GM19043 (cell line): ENCODE measurements around the gene LUZP2.

Source experiments
- ATAC-seq: cut with Tn5 transposase; IDR thresholded peaks from one replicate; pipeline ENCODE4 v1.9.1; 2021; ENCODE audit warnings: low read depth; ENCODE audit not compliant: unreplicated experiment

LUZP2 gene

DNA sequence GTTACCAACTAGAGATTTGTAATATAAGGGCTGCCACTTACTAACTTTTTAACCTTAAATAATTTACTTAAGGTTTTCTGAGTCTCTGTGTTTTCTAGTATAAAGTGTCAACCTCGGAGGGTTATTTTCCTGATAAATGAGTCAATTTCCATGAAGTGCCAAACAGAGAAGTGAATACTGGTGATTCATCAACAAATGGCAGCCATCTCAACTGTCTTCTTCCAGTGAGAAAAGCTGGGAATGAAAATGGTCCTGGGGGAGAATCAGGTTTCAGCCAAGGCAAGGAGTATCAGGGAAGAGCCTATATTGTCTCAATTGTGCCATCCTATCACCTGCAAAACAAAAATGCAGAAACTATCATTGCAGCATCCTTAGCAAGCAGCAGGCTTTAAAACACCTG, 129.1 kb downstream of the LUZP2 start:
- no peak for ATAC-seq

DNA sequence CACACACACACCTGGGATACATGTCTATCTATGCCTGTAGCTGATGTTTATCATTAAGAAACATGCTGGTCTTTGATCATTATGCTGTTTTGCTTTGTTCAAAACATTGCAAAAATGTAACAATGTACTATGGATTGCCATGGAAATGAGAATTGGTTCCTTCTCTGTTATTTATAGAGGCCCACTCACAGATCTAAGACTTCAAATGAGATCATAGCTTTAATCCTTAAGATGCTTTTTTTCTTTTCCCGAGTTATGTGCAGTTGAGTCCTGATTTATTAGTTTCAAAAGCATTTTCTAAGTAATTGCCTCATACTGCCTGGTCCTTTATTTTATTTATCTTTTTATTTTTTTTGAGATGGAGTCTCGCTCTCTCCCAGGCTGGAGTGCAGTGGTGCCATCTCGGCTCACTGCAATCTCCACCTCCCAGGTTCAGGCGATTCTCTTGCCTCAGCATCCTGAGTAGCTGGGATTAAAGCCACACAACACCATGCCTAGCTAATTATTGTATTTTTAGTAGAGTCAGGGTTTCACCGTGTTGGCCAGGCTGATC, 131.4 kb downstream of the LUZP2 start:
- ATAC-seq, result no peak

DNA sequence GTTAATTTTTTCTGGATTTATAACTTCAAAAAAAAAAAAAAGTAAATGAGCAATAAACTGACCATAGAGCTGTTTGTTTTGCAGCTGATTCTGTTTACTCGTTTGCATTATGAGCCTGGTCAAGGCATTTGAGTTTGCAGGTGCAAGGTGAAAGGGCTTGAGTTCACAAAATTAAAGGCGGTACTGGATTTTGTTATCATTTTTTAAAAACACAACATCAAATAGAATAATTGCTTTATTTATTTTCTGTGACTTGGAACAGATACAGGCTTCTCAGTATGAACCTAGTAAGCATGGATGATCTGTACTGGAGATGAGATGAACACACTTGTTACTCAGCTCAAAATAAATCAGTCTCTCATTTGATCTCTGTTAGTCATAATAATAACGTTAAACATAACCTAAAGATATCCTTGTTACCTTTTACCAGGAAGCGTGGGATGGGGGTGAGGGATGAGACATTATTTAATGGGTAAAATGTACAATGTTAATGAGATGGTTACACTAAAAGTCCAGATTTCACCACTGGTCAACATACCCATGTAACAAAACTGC, 137.8 kb downstream of the LUZP2 start:
- ATAC-seq, result no peak

DNA sequence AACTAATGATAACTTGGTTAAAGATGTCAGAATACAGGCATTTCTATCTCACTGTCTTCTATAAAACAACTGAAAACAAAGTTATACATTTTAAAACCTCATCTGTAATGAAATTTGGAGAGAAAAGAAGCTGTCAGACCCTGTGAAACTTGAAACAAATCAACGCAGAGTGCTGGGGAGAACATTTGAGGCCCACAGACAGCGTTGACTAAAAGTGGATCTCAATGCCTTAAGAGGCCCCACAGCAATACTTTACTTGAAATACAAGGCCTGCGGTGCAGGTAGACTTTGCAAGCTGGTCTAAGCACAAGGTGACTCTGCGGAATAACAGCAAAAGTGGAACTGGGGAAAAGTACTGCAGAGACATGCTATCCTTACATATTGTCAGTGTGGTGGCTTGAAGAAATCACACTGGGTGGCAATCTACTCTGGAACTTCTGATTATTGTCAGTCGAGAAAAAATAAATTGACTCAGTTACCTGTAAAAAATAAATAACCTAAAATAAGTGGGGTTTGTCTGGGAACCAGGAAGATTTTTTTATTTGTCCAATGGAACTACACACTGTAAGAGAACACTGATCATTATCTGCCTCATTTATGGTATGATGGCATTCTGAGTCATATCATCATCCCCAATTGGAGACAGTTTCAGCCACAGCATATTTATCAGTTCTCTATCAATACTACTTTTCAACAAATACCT, 138.9 kb downstream of the LUZP2 start:
- no peak for ATAC-seq

DNA sequence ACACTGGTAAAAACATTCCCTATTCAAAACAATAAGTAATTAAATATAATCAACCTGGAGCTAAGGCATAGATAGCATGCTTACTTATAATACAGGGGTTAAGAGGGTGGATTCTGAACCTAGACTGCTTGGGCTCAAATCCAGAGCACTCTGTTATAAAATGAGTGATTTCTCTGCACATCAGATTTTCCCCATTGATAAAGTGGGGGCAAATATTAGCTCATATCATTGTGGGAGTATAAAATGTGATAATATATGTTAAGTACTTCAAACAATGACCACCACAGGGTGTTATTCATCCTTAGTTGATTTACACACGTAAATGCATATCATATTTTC, 139.4 kb downstream of the LUZP2 start:
- ATAC-seq, result no peak

DNA sequence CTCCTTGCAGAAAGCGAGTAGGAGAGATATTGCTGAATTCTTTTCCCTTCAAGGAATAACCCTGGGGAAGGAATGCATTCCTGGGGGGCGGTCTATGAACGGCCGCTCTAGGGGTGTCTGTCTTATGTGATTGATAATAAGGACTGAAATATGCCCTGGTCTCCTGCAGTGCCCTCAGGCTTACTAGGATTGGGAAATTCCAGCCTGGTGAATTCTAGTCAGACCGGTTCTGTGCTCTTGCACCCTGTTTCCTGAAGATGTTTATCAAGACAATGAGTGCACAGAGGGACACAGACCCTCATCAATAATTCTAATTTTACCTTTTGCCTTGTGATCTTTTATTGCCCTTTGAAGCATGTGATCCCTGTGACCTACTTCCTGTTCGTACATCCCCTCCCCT, 140.7 kb downstream of the LUZP2 start:
- no peak for ATAC-seq

DNA sequence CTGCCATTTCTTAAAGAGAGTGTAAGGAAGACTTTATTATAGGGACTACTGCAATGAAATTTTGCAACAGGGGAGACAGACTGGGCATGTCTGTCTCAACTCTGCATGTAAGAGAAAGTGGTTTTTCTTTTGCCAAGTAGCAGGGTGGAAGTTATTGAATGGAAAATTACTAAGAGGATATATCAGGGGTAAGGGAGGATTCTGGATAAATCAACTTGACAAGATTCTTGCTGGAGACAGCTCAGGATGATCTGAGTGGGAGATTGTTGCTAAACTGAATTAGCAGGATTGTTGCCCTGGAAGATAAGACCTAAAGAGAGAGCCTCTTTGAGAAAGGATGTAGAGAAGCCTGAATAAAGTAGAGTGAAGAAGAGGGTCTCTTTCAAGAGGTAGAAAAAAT, 145.8 kb downstream of the LUZP2 start:
- ATAC-seq, result no peak

DNA sequence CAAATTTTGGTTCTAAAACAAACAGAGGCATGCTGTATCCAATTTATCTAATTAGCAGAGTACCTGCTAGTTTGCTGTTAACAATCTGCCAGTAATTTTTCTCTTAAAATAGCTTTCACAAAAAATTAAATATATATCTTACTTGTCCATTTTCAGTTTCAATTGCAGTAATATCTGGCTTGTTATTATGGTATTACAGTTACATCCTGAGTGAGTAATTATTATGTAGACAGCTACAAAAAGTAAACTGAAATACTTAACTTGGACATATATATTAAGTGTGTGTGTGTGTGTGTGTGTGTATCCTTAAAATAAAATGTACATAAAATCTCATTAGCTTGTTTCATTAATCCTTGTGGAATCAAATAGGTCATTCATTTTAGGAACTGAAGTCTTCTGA, 148.7 kb downstream of the LUZP2 start:
- ATAC-seq, result no peak

DNA sequence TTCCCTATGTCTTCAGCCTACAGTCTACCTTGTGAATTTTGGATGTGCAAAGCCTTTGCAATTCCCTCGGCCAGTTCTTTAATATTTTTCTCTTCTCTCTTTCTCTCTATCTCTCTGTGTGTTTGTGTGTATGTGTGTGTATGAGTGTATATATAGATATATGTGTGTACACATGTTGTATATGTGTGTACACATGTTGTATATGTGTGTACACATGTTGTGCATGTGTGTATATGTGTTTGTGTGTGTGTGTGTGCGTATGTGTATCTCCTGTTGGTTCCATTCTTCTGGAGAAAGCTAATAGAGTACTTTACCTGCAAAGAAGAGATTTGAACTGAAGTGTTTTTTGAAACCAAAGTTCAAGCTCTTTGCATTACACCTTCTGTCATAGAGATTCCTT, 155.0 kb downstream of the LUZP2 start:
- ATAC-seq, result no peak

DNA sequence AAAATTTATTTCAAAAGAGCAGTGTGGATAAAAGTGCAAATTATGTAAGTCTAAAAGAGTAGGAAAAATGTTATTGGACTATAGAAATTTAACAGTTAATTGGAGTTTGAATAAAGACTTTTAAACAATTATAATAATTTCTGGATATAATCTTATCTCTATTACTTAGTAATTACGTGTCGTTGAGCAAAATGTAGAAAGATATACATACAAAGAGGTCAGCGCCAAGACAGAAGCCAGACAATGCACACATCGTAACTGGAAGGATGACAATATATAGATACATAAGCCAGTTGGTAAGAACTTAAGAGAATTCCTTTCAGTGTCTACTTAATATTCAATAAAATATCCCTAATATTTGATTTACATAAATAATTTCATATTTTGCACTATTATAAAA, 157.0 kb downstream of the LUZP2 start:
- ATAC-seq, result no peak

DNA sequence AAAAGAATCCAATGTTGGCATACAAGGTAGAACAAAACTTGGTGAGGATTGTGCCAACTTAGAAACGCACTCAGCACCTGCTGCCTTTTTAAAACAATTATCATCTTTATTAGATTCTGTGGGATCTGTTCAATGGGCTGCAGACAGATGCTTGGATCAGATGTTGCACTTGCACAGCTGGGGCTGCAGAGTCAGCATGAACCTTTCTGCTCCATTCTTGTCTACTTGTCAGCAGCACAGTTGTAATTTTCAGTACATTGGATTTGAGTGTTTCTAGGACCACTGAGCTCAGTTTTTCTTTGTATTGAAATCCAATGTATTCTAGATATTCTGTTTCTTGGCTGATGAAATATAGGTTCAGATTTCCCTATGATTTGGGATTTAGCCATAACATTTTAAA, 164.5 kb downstream of the LUZP2 start:
- ATAC-seq, result no peak

DNA sequence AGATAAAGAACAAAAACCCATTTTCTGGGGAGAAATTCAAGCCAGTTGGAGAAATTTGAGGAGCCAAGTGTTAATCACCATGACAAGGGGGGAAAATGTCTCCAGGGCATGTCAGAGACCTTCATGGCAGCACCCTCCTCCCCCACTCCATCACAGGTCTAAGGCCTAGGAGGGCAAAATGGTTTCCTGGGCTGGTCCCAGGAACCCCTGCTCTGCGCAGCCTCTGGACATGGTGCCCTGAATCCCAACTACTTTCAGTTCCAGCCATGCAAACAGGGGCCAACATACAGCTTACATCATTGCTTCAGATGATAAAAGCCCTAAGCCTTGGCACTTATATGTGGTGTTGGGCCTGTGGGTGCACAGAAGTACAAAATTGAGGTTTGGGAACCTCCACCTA, 167.5 kb downstream of the LUZP2 start:
- ATAC-seq, result no peak

DNA sequence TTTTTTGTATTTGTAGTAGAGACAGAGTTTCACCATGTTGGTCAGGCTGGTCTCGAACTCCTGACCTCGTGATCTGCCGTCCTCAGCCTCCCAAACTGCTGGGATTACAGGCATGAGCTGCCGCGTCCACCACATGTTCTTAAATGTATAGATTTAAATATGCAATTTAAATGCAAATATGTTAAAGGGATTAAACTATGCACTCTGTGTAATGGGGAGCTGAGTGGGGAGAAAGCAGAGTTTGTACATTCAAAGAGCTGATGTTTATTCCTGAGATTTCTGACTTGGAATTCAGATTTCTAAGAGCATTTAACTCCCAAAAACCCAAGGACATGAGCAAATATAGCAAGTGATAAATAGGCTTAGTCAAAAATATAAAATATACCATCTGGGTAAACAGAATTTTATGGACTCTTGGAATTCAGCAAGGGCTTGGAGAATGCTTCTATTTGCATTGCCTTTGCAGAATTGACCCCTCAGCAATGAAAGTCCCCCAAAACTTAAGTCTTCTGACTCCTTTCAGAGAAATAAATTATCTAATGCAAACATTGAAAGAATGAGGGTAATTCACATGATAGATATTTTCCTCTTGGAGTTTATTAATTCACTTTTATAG, 170.6 kb downstream of the LUZP2 start:
- ATAC-seq, result no peak

DNA sequence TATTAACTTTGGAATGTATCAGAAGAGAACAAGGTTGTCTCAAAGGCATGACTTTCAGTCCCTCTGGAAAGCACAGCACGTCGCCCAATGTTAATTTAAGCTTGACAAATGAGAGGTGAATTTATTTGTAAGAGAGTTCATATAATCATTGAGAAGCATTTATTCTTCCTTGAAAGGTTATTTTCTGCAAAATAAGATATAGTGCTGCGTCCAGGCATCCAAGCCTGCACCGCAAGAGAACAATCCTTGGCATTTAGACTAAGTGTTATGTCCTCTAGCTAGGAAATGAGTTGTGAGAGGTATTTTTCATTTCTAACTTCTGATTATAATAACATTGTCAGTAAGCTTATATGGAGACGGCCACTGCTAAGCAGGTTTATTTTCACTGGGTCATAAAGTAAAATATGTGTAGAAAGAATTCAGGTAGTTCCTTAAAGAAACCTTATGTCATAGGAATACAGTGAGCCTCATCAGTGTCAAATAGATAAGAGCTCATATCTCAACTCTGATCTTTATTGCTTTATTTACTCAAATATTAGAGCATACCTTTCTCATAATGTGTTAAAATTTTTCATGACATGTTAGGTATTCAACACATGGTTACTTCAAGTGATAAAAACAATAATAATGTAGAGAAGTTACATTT, 182.0 kb downstream of the LUZP2 start:
- no peak for ATAC-seq

DNA sequence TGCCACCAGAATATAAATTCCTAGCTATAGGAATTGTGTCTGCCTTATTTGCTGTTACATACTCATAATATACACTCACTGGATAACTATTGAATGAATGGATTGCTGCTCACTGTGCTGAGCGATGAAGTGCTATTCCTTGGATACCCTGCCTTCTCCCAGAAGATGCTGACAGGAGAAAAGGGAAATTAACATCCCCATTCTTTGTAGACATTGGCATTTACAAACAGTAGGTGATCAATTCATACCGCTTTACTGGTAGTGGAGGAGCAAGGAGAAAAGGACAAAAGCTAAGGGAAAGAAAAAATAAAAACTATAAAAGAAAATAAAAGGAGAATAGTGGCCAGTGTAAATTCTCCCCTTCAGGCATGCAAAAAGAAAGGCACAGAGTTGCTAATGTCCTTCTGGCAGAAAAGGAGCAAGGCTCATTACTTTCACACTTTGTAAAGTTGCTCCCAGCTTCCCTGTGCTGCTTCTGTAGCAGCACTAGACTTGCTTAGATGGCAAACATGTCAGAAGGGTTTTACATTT, 183.0 kb downstream of the LUZP2 start:
- ATAC-seq, result no peak

DNA sequence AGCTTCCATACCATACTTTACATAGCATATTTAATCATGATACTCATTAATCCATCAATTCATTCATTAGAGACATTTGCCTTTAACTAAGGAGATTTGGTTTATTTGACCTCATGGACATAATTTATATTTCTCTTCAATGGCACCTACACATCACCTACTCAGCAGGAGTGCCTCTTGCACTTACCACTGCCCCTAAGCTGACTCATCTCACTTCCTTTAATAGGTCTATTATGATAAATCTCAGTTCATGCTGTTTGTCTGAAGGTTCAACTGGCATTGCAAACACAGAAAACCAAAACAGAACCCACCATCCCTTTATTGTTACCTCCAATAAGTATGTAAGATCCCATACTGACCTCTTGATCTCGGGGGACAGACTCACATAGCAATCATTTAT, 186.7 kb downstream of the LUZP2 start:
- ATAC-seq, result no peak

DNA sequence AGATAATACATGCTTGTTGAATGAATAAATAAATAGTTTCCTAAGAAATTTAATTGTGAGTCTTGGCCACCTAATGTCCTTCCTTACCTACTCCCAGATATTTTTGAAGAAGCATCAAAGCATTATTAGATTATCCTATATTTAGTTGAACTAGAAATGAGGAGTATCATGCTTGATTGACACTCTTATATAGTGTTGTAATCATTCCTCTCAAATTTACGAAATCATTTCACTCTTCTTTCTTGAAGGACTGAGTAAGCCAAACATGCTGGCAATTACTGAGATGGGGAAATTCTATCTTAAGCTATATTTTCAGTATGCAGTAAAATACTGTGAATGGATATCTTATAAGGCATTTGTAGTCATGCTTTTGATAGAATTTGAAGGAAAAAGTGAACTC, 189.0 kb downstream of the LUZP2 start:
- ATAC-seq, result no peak

DNA sequence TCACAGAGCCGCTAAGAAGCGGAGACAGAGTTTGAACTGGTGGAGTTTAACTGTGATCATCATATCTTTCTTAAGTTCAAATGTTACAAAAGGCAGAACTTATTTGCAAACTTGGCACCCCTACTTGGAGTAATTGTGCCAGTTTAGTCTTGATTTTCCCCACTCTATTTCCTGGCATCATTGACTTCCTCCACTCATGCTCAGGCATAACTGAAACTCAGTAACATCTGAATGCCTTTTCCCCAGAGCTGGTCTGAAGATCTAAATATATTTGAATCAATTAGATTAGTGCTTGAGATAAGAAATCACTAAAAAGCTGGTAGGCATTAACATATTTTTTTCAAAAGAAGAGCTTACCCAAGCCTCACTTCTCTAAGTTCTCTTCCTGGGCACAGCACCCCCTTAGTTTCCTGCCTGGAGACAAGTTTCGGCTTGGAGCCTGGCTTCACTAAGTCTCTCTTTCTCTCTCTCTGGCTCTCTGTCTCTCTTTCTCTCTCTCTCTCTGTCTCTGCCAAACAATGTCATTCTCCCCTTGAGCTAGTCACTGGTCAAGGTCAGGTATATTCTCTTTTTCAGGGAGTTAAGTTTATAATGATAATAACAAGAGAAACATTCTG, 190.8 kb downstream of the LUZP2 start:
- no peak for ATAC-seq

DNA sequence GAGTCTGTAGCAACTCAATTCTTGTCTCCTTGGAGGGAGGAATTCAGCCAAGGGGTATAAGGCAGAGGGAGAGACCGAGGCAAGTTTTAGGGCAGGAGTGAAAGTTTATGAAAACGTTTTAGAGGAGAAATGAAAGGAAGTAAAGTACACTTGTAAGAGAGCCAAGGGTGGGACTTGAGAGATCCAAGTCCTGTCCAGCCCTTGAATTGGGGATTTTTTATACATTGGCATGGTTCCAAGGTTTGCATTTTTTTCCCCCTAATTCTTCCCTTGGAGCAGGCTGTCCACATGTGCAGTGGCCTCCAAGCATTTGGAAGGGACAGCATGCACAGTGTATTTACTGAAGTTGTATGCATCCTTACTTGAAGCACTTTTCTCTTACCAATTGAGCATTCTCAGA, 192.1 kb downstream of the LUZP2 start:
- no peak for ATAC-seq

DNA sequence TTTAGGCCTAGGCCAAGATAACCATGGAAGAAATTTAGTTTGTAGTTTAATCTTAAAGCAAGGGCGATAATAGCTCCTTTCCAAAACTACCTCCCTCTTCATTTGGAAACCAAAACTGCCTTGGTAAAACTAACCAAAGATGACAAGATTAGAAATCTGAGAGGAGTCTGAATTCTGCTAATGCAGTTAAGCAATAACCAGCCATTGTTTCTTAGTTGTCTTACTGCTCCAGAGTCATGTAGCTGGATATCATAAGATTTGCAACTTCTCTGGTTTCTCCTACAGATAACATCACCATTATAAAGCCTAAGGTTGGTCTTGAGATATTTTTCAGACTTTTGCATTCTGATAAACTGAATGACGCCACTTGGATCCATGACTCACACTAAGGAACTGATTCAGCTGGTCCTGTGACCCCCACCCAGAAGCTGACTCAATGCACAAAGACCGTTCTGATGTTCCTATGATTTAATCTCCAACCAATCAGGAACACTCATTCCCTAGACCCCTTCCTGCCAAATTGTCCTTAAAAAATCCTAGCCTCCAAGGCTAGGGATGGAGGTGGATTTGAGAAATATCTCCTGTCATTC, 200.8 kb downstream of the LUZP2 start:
- ATAC-seq, result no peak

DNA sequence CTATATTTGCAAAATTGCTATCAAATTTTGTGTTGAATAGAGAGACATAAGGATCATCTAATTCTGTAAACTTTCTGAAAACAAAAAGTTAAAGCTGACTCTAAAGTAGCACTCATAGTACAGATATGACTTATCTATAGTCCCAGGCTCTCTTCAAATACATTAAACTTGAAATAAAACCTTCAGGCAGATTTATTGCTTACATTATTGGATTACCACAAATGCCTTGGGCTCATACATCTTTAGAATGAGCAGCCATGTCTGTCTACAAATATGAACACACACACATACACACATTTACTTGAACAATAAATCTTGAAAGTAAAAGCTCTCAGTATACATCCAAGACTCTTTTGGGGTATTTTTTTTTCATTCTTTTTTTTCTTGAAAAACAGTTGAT, 207.9 kb downstream of the LUZP2 start:
- no peak for ATAC-seq
